HG03439 (cell line): Measurements from ENCODE around the gene KLHL11.

Source experiments
- ATAC-seq: cut with Tn5 transposase; IDR thresholded peaks from one replicate; pipeline ENCODE4 v1.9.1; 2021; ENCODE audit warnings: mild to moderate bottlenecking, moderate library complexity; ENCODE audit not compliant: unreplicated experiment

The KLHL11 gene

GRCh38 chr17:41864836-41865595 lies at the start of gene KLHL11:
KLHL11 (minus strand) TSS chr17:41865423; CDS start chr17:41865370, 53 bp downstream.
- peak; percentile 82 for ATAC-seq

GRCh38 chr17:41915020-41915419 lies 49.8 kb upstream of the KLHL11 start:
- no peak for ATAC-seq

- no peak for ATAC-seq
Measured at GRCh38 chr17:41914358-41914766, 49.1 kb upstream of the KLHL11 start.

GRCh38 chr17:41913798-41914197 lies 48.6 kb upstream of the KLHL11 start:
- no peak for ATAC-seq

GRCh38 chr17:41912925-41913324 lies 47.7 kb upstream of the KLHL11 start:
- ATAC-seq: no peak

GRCh38 chr17:41910701-41911391 lies 45.6 kb upstream of the KLHL11 start:
- ATAC-seq: no peak

- ATAC-seq: no peak
Measured at GRCh38 chr17:41909088-41909487, 43.9 kb upstream of the KLHL11 start.

- ATAC-seq: no peak
Measured at GRCh38 chr17:41907633-41908539, 42.7 kb upstream of the KLHL11 start.

GRCh38 chr17:41907185-41907556 lies 41.9 kb upstream of the KLHL11 start:
- no peak for ATAC-seq

- ATAC-seq: no peak
Measured at GRCh38 chr17:41906465-41907184, 41.4 kb upstream of the KLHL11 start.

GRCh38 chr17:41905172-41905571 lies 39.9 kb upstream of the KLHL11 start:
- no peak for ATAC-seq

- no peak for ATAC-seq
Measured at GRCh38 chr17:41904242-41904841, 39.1 kb upstream of the KLHL11 start.

- no peak for ATAC-seq
Measured at GRCh38 chr17:41901646-41902045, 36.4 kb upstream of the KLHL11 start.

- ATAC-seq: no peak
Measured at GRCh38 chr17:41896726-41897125, 31.5 kb upstream of the KLHL11 start.

- no peak for ATAC-seq
Measured at GRCh38 chr17:41895617-41896016, 30.4 kb upstream of the KLHL11 start.

- ATAC-seq: no peak
Measured at GRCh38 chr17:41894791-41895331, 29.6 kb upstream of the KLHL11 start.

- no peak for ATAC-seq
Measured at GRCh38 chr17:41893384-41893783, 28.2 kb upstream of the KLHL11 start.

GRCh38 chr17:41892021-41892376 lies 26.8 kb upstream of the KLHL11 start:
- no peak for ATAC-seq

GRCh38 chr17:41891135-41892020 lies 26.2 kb upstream of the KLHL11 start:
- no peak for ATAC-seq
